A375 (cell line): ENCODE results near the gene LRRC14B. TPM values are rescaled to one million over a fixed set of nuclear protein-coding genes. Genes with fewer than 3 reads are reported as not detected.

Experiments
- small RNA-seq: library from RNA; depleted of rRNA; stranded (forward); fragments of <200 nt; gene quantifications from one replicate; pipeline ENCODE3, GENCODE V24; 2014
- total RNA-seq: library from RNA; depleted of rRNA; stranded (reverse); fragments of >200 nt; shearing (Covaris generic); gene quantifications from 2 replicates; pipeline ENCODE4 v1.2.3, GENCODE V29; 2014; rRNA removed

LRRC14B gene
- total RNA-seq: not detected in 2 replicates

DNA sequence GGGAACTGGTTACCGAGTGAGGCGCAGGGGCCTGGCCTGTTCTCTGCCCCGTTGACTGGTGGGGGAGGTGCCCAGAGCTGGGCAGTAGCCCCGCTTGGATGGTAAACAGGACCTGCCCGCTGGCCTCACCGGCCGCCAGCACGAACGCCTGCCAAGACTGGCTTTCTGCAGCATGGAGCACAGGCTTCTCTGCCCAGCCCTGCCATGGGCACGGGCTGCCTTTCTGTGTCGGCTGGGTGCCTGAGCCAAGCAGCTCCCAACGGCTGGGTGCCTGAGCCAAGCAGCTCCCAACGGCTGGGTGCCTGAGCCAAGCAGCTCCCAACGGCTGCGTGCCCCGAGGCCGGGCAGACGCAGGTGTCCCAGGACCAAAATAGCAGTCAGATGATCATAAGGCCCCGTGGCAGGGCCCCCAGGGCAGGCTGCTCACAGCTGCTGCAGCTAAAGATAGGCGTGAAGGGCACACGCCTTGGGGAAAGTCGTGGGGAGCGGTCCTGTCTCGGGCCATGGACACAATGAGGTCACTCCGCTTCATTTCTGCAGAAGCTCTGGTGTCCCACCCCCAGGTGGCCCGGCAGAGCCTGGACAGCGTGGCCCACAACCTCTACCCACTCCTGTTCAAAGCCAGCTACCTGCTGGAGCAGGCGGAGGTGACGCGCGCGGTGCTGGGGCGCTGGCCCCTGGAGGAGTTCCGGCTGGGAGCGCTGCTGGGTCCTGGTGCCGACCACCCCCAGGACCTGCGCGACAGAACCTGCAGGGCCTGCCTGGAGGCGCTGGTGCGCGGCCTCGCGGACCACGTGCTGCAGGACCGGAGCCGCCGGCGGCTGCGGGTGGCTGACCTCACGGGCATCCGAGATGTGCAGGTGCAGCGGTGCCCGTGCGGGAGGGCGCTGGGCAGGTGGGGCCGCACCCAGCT, at the start of gene LRRC14B:
TSS of gene LRRC14B (plus strand) at position 460 of the 913 bp plus-strand sequence. CDS start at position 504, 44 bp downstream.

DNA sequence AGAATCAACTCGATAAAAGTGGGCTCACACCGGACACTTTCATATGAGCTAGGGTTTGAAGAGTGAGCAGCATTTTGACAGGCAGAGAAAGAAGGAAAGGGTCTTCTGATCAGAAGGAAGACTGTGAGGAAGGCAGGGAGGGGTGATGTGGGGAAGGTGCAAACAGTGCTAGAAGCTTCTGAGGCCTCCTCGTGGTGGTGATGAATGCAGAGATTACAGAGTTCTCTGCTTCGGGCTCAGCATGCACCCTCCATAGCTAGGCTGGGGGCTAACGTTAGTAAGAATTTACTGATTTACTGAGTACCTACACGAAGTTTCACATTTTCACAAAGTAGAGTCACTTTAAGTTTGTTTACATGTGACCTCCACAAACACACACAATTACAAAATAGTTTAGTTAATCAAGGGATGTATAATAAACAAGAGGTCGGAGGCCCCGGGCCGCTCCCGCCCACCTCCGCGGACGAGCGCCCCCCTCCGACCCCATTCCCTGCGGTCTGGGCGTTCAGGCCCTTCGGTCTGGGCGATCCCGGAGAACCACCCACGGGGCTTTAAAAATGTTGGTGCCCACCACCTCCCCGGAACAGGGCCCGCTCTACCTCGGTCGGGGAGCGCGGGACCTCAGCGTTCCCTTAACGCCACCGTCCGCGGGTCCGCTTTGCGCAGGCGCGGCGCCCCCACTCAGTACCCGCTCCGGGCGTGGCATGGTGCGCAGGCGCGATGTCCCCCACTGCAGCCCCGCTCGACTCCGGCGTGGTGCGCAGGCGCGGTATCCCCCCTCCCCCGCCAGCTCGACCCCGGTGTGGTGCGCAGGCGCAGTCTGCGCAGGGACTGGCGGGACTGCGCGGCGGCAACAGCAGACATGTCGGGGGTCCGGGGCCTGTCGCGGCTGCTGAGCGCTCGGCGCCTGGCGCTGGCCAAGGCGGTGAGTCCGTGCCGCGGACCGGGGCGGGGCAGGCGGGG, 26.5 kb downstream of the LRRC14B start, which contains the start of the genes CCDC127 and SDHA:
TSS of gene CCDC127 (minus strand) at position 660 of the 963 bp plus-strand sequence. CDS start 1,304 bp downstream, outside the sequence.
TSS of gene SDHA (plus strand) at position 827 of the 963 bp plus-strand sequence. CDS start at position 863, 36 bp downstream.

Small RNA genes within 50 kb of the gene (small RNA-seq; reads per million reads assigned to genes)
- not detected for gene RF00019

Other genes starting within 250 kb of the LRRC14B start
- 0.37 and 0.83 TPM in 2 replicates for gene PLEKHG4B, start 99.3 kb upstream of the LRRC14B start, total RNA-seq
- gene CCDC127, start 26.7 kb downstream of the LRRC14B start, total RNA-seq: 2.4 and 2.7 TPM in 2 replicates
- 82.1 and 91.1 TPM in 2 replicates for gene SDHA, start 26.8 kb downstream of the LRRC14B start, total RNA-seq
- 191 and 210 TPM in 2 replicates for gene PDCD6, start 80.2 kb downstream of the LRRC14B start, total RNA-seq
- gene AHRR, start 130.2 kb downstream of the LRRC14B start, total RNA-seq: 23.2 and 29.2 TPM in 2 replicates